ENCODE measurements around the gene IFNGR2. TPM values are rescaled to one million over a fixed set of nuclear protein-coding genes. Genes with fewer than 3 reads are reported as not detected.
"Not testable (repeated sequence)": the region's sequence is repeated elsewhere in the genome, so short reads cannot be mapped to it uniquely, and the experiment has no call there.

Gene IFNGR2
- total and polyA plus RNA-seq, 2 donors (not counting 3 experiments of a cell fraction or from before 2014, with no cell fraction given), result 44.2 to 46.1 TPM

GRCh38 chr21:33444499-33444898 lies 41.3 kb downstream of the IFNGR2 start:
- H3K36me3 ChIP-seq (ENCODE audit: control insufficient read depth in 2 of 2, extremely low read depth in 1 of 2, insufficient read depth in 2 of 2, low read length in 2 of 2), result no peaks in the 10 kb centered on the region
- DNase-seq (ENCODE audit: low read depth, low spot score) (no peak), FAIRE-seq (no peak)
- no peak overlapping the region for H2AFZ ChIP-seq (ENCODE audit: low read depth, low read length)
- intact Hi-C loops (cut with micrococcal nuclease) (no loop called here), dilution Hi-C loops (cut with MboI; ENCODE audit: extremely low pct_ligation_motif_present, low sequenced_read_pairs) (no loop called here)
- CTCF ChIA-PET, result interaction anchor here (0.6 to 6.7 kb wide), 29 partner anchors 8 to 612 kb away, joined by 3 to 133 read pairs (median 6); partner anchors contain the start of genes IFNAR1 and TMEM50B
- H3K4me2 ChIP-seq (ENCODE audit: insufficient read depth, low read length), result no peak overlapping the region
- no TSS peak for BruUV-seq (replicated peaks)
- no peaks in the 10 kb centered on the region for H3K4me1 ChIP-seq (ENCODE audit: control insufficient read depth, extremely low read depth, insufficient read depth, low read length)
- TF ChIP-seq POLR2A (IDR thresholded peaks at IDR 0.05; ENCODE audit: low read depth, low read length) (no peak), POLR2AphosphoS5 (IDR thresholded peaks at IDR 0.05; ENCODE audit: insufficient read depth, low read depth, low read length) (no peak), MYC (IDR thresholded peaks at IDR 0.05; ENCODE audit: low read depth, low read length) (no peak), FOS (IDR thresholded peaks at IDR 0.05; ENCODE audit: borderline replicate concordance, insufficient read depth, low read length) (no peak), GATA2 (IDR thresholded peaks at IDR 0.05; ENCODE audit: insufficient read depth, insufficient read length, low read depth, low read length) (no peak), EZH2 (IDR thresholded peaks at IDR 0.05; ENCODE audit: borderline replicate concordance, low read depth, low read length, severe bottlenecking) (no peak), MAX (IDR thresholded peaks at IDR 0.05; ENCODE audit: insufficient read depth, insufficient read length) (no peak), JUN (IDR thresholded peaks at IDR 0.05; ENCODE audit: borderline replicate concordance, insufficient read depth, insufficient read length, low read depth) (no peak), CTCF (IDR thresholded peaks at IDR 0.05; ENCODE audit: extremely low read depth in 1 of 2, insufficient read depth in 1 of 2, low read depth in 1 of 2, low read length in 2 of 2) (no peak)
- H3K27ac ChIP-seq (ENCODE audit: insufficient read depth, low read depth, low read length), result no peak overlapping the region
- no peaks in the 10 kb centered on the region for H3K9me1 ChIP-seq (replicated peaks; ENCODE audit: control insufficient read depth, extremely low read depth, insufficient read depth, low read length)
- no peaks in the 10 kb centered on the region for H3K79me2 ChIP-seq (ENCODE audit: control insufficient read depth, insufficient read depth, low read length)
- H3K4me3 ChIP-seq (replicated peaks in 1 of 3; ENCODE audit: insufficient read depth in 1 of 3, low read depth in 1 of 3, low read length in 3 of 3), result no peak overlapping the region
- H3K27me3 ChIP-seq (ENCODE audit: control insufficient read depth in 2 of 2, insufficient read depth in 2 of 2, low read length in 2 of 2), result no peaks in the 10 kb centered on the region
- H4K20me1 ChIP-seq (replicated peaks; ENCODE audit: control insufficient read depth, extremely low read depth, insufficient read depth, low read length), result no peaks in the 10 kb centered on the region
- no peaks in the 10 kb centered on the region for H3K9me3 ChIP-seq (replicated peaks; ENCODE audit: control insufficient read depth, insufficient read depth, low read length)
- POLR2A ChIA-PET, result no interaction called here
- no peak overlapping the region for H3K9ac ChIP-seq (replicated peaks; ENCODE audit: extremely low read depth, insufficient read depth, low read length)

- H3K79me2 ChIP-seq (ENCODE audit: control insufficient read depth, insufficient read depth, low read length); DNase-seq (ENCODE audit: low read depth, low spot score); H3K9ac ChIP-seq (replicated peaks; ENCODE audit: extremely low read depth, insufficient read depth, low read length); H3K27me3 ChIP-seq (ENCODE audit: control insufficient read depth in 2 of 2, insufficient read depth in 2 of 2, low read length in 2 of 2); dilution Hi-C loops (cut with MboI; ENCODE audit: extremely low pct_ligation_motif_present, low sequenced_read_pairs); H3K9me1 ChIP-seq (replicated peaks; ENCODE audit: control insufficient read depth, extremely low read depth, insufficient read depth, low read length); H3K9me3 ChIP-seq (replicated peaks; ENCODE audit: control insufficient read depth, insufficient read depth, low read length); intact Hi-C loops (cut with micrococcal nuclease); H3K4me3 ChIP-seq (replicated peaks in 1 of 3; ENCODE audit: insufficient read depth in 1 of 3, low read depth in 1 of 3, low read length in 3 of 3); BruUV-seq (replicated peaks); H2AFZ ChIP-seq (ENCODE audit: low read depth, low read length); H3K27ac ChIP-seq (ENCODE audit: insufficient read depth, low read depth, low read length); H3K4me1 ChIP-seq (ENCODE audit: control insufficient read depth, extremely low read depth, insufficient read depth, low read length); H3K4me2 ChIP-seq (ENCODE audit: insufficient read depth, low read length); H3K36me3 ChIP-seq (ENCODE audit: control insufficient read depth in 2 of 2, extremely low read depth in 1 of 2, insufficient read depth in 2 of 2, low read length in 2 of 2); H4K20me1 ChIP-seq (replicated peaks; ENCODE audit: control insufficient read depth, extremely low read depth, insufficient read depth, low read length); FAIRE-seq: not testable (repeated sequence)
- CTCF ChIA-PET, result interaction anchor here (0.6 to 6.7 kb wide), 5 partner anchors 33 to 316 kb away, joined by 4 to 133 read pairs (median 62); partner anchors contain the start of gene TMEM50B
- POLR2A ChIA-PET, result interaction anchor here (0.7 kb wide), 1 partner anchor 181 kb away, joined by 4 read pairs; no protein-coding TSS in a partner anchor
Measured at GRCh38 chr21:33446620-33447019, 43.4 kb downstream of the IFNGR2 start.

All from endothelial cell of umbilical vein (primary cell).